Measurements from ENCODE around the gene RAB25.
A peak's percentile ranks its signal among the peaks of the same experiment; 100 is the strongest.
"Not testable (repeated sequence)": the region's sequence is repeated elsewhere in the genome, so short reads cannot be mapped to it uniquely, and the experiment has no call there.

Gene RAB25

GRCh38 chr1:156106624-156107488 is 45.9 kb downstream of the RAB25 start:
- H3K27me3 Mint-ChIP-seq (ENCODE audit: low read depth) = peaks cover 2% of the 10 kb centered on the region
- no peak for DNase-seq (ENCODE audit: low spot score)
- no peaks in the 10 kb centered on the region for H3K9me3 Mint-ChIP-seq
- H3K27ac Mint-ChIP-seq = peak overlapping the region; percentile 87
- peak overlapping the region; percentile 63 for H3K4me3 Mint-ChIP-seq
- H3K4me1 Mint-ChIP-seq (ENCODE audit: low read depth) = peaks cover 38% of the 10 kb centered on the region
- no peaks in the 10 kb centered on the region for H3K36me3 Mint-ChIP-seq (ENCODE audit: low read depth)

GRCh38 chr1:156108057-156108456 is 47.1 kb downstream of the RAB25 start:
- H3K4me3 Mint-ChIP-seq = no peak overlapping the region
- DNase-seq (ENCODE audit: low spot score) = no peak
- no peak overlapping the region for H3K27ac Mint-ChIP-seq
- no peaks in the 10 kb centered on the region for H3K27me3 Mint-ChIP-seq (ENCODE audit: low read depth)
- no peaks in the 10 kb centered on the region for H3K9me3 Mint-ChIP-seq
- H3K4me1 Mint-ChIP-seq (ENCODE audit: low read depth) = peaks cover 38% of the 10 kb centered on the region
- no peaks in the 10 kb centered on the region for H3K36me3 Mint-ChIP-seq (ENCODE audit: low read depth)

- Mint-ChIP-seq H3K27ac (no peak overlapping the region), H3K36me3 (ENCODE audit: low read depth) (no peaks in the 10 kb centered on the region), H3K4me1 (ENCODE audit: low read depth) (peaks cover 35% of the 10 kb centered on the region), H3K9me3 (no peaks in the 10 kb centered on the region), H3K4me3 (no peak overlapping the region), H3K27me3 (ENCODE audit: low read depth) (no peaks in the 10 kb centered on the region)
- no peak for DNase-seq (ENCODE audit: low spot score)
Observed at GRCh38 chr1:156108664-156109241, 47.8 kb downstream of the RAB25 start.

- no peak for DNase-seq (ENCODE audit: low spot score)
- Mint-ChIP-seq H3K4me1 (ENCODE audit: low read depth) (peaks cover 33% of the 10 kb centered on the region), H3K27ac (no peak overlapping the region), H3K27me3 (ENCODE audit: low read depth) (no peaks in the 10 kb centered on the region), H3K4me3 (no peak overlapping the region), H3K36me3 (ENCODE audit: low read depth) (no peaks in the 10 kb centered on the region), H3K9me3 (no peaks in the 10 kb centered on the region)
Observed at GRCh38 chr1:156110252-156110651, 49.3 kb downstream of the RAB25 start.

- Mint-ChIP-seq H3K27me3 (ENCODE audit: low read depth) (no peaks in the 10 kb centered on the region), H3K9me3 (no peaks in the 10 kb centered on the region), H3K36me3 (ENCODE audit: low read depth) (peaks cover 4% of the 10 kb centered on the region), H3K4me1 (ENCODE audit: low read depth) (peaks cover 32% of the 10 kb centered on the region), H3K4me3 (no peak overlapping the region), H3K27ac (no peak overlapping the region)
- DNase-seq (ENCODE audit: low spot score) = no peak
Observed at GRCh38 chr1:156111355-156111962, 50.5 kb downstream of the RAB25 start.

GRCh38 chr1:156112276-156113137 is 51.5 kb downstream of the RAB25 start:
- H3K9me3 Mint-ChIP-seq = no peaks in the 10 kb centered on the region
- H3K4me1 Mint-ChIP-seq (ENCODE audit: low read depth) = peaks cover 27% of the 10 kb centered on the region
- H3K27me3 Mint-ChIP-seq (ENCODE audit: low read depth) = no peaks in the 10 kb centered on the region
- H3K27ac Mint-ChIP-seq = no peak overlapping the region
- no peak for DNase-seq (ENCODE audit: low spot score)
- H3K36me3 Mint-ChIP-seq (ENCODE audit: low read depth) = peaks cover 4% of the 10 kb centered on the region
- no peak overlapping the region for H3K4me3 Mint-ChIP-seq

- Mint-ChIP-seq H3K27me3 (ENCODE audit: low read depth) (no peaks in the 10 kb centered on the region), H3K27ac (peak overlapping the region; percentile 81), H3K36me3 (ENCODE audit: low read depth) (peaks cover 4% of the 10 kb centered on the region), H3K4me1 (ENCODE audit: low read depth) (peaks cover 31% of the 10 kb centered on the region), H3K9me3 (no peaks in the 10 kb centered on the region), H3K4me3 (peak overlapping the region; percentile 96)
- no peak for DNase-seq (ENCODE audit: low spot score)
Observed at GRCh38 chr1:156113282-156113950, 52.5 kb downstream of the RAB25 start.

GRCh38 chr1:156114101-156114918 is 53.4 kb downstream of the RAB25 start, which contains the start of gene LMNA:
TSS of gene LMNA (plus strand) at chr1:156114711. CDS start at chr1:156114919, 208 bp downstream.
- peak within 1 kb of the TSS; percentile 96 for H3K4me3 Mint-ChIP-seq
- H3K4me1 Mint-ChIP-seq (ENCODE audit: low read depth) = peaks cover 36% of the 10 kb centered on the region
- peak; percentile 85 for DNase-seq (ENCODE audit: low spot score)
- peak within 1 kb of the TSS; percentile 81 for H3K27ac Mint-ChIP-seq
- H3K36me3 Mint-ChIP-seq (ENCODE audit: low read depth) = peaks cover 4% of the 10 kb centered on the region
- H3K27me3 Mint-ChIP-seq (ENCODE audit: low read depth) = no peaks in the 10 kb centered on the region
- no peaks in the 10 kb centered on the region for H3K9me3 Mint-ChIP-seq

GRCh38 chr1:156114919-156115513 is 54.1 kb downstream of the RAB25 start:
- H3K36me3 Mint-ChIP-seq (ENCODE audit: low read depth) = peaks cover 7% of the 10 kb centered on the region
- H3K4me1 Mint-ChIP-seq (ENCODE audit: low read depth) = peaks cover 40% of the 10 kb centered on the region
- no peaks in the 10 kb centered on the region for H3K9me3 Mint-ChIP-seq
- no peaks in the 10 kb centered on the region for H3K27me3 Mint-ChIP-seq (ENCODE audit: low read depth)
- H3K4me3 Mint-ChIP-seq = peak overlapping the region; percentile 96
- no peak for DNase-seq (ENCODE audit: low spot score)
- H3K27ac Mint-ChIP-seq = peak overlapping the region; percentile 77

- H3K27me3 Mint-ChIP-seq (ENCODE audit: low read depth) = no peaks in the 10 kb centered on the region
Observed at GRCh38 chr1:156115514-156116374, 54.8 kb downstream of the RAB25 start.

GRCh38 chr1:156116731-156117130 is 55.8 kb downstream of the RAB25 start:
- H3K9me3 Mint-ChIP-seq; H3K36me3 Mint-ChIP-seq (ENCODE audit: low read depth); DNase-seq (ENCODE audit: low spot score); H3K27ac Mint-ChIP-seq; H3K27me3 Mint-ChIP-seq (ENCODE audit: low read depth): not testable (repeated sequence)
- H3K4me3 Mint-ChIP-seq = peak overlapping the region; percentile 96
- H3K4me1 Mint-ChIP-seq (ENCODE audit: low read depth) = peaks cover 45% of the 10 kb centered on the region

More at GRCh38 chr1:156115514-156116374, 54.8 kb downstream of the RAB25 start:
- peak overlapping the region; percentile 96 for H3K4me3 Mint-ChIP-seq
- peak overlapping the region; percentile 78 for H3K27ac Mint-ChIP-seq
- H3K4me1 Mint-ChIP-seq (ENCODE audit: low read depth) = peaks cover 40% of the 10 kb centered on the region
- H3K36me3 Mint-ChIP-seq (ENCODE audit: low read depth) = peaks cover 8% of the 10 kb centered on the region
- no peaks in the 10 kb centered on the region for H3K9me3 Mint-ChIP-seq
- no peak for DNase-seq (ENCODE audit: low spot score)
